Mesendoderm (in vitro differentiated cells): ENCODE measurements around the gene GET4.

ENCODE experiments used
- DNase-seq: peaks from one replicate; pipeline ENCODE4 v3.0.0; 2013
- H2AK5ac ChIP-seq: 2 replicates; pipeline ENCODE4 v1.6.1; 2013; ENCODE audit warnings: low read length, inconsistent platforms
- H2BK120ac ChIP-seq: 2 replicates; pipeline ENCODE4 v1.6.1; 2013; ENCODE audit warnings: low read depth, mild to moderate bottlenecking, low read length, moderate library complexity, mixed read lengths
- H2BK15ac ChIP-seq: replicated peaks from 2 replicates; pipeline ENCODE4 v1.6.1; 2013; ENCODE audit warnings: low read depth, mild to moderate bottlenecking, moderate library complexity
- H2BK5ac ChIP-seq: 2 replicates; pipeline ENCODE4 v1.6.1; 2013; ENCODE audit warnings: low read length, inconsistent platforms
- H3K18ac ChIP-seq: 2 replicates; pipeline ENCODE4 v1.6.1; 2013; ENCODE audit warnings: mild to moderate bottlenecking, low read length, mixed read lengths
- H3K23ac ChIP-seq: one replicate; pipeline ENCODE4 v1.6.1; 2013; ENCODE audit warnings: low read length
- H3K27ac ChIP-seq: 2 replicates; pipeline ENCODE4 v1.5.1; 2013; ENCODE audit warnings: low read depth, mild to moderate bottlenecking, inconsistent platforms, low read length, moderate library complexity
- H3K27me3 ChIP-seq: 2 replicates; pipeline ENCODE4 v1.6.1; 2013; ENCODE audit warnings: low read length, control low read depth, mild to moderate bottlenecking, inconsistent platforms; ENCODE audit not compliant: insufficient read depth, poor library complexity
- H3K36me3 ChIP-seq: 2 replicates; pipeline ENCODE4 v1.6.1; 2013; ENCODE audit warnings: low read length, inconsistent platforms; ENCODE audit not compliant: control insufficient read depth, insufficient read depth
- H3K4ac ChIP-seq: one replicate; pipeline ENCODE4 v1.6.1; 2013; ENCODE audit warnings: low read depth, mild to moderate bottlenecking, low read length, moderate library complexity
- H3K4me1 ChIP-seq: 2 replicates; pipeline ENCODE4 v1.6.1; 2013; ENCODE audit warnings: low read depth, low read length, inconsistent platforms; ENCODE audit not compliant: control insufficient read depth
- H3K4me2 ChIP-seq: 2 replicates; pipeline ENCODE4 v1.6.1; 2013; ENCODE audit warnings: low read length
- H3K4me3 ChIP-seq: 2 replicates; pipeline ENCODE4 v1.5.1; 2013; ENCODE audit warnings: mild to moderate bottlenecking, low read length
- H3K56ac ChIP-seq: one replicate; pipeline ENCODE4 v1.6.1; 2013; ENCODE audit warnings: low read length
- H3K79me1 ChIP-seq: 2 replicates; pipeline ENCODE4 v1.6.1; 2013; ENCODE audit warnings: low read length, inconsistent platforms
- H3K79me2 ChIP-seq: 2 replicates; pipeline ENCODE4 v1.6.1; 2013; ENCODE audit warnings: mild to moderate bottlenecking, low read length; ENCODE audit not compliant: control insufficient read depth, insufficient read depth
- H3K9ac ChIP-seq: 2 replicates; pipeline ENCODE4 v1.6.1; 2013; ENCODE audit warnings: low read length, inconsistent platforms
- H4K5ac ChIP-seq: one replicate; pipeline ENCODE4 v1.6.1; 2013; ENCODE audit warnings: low read length
- H4K8ac ChIP-seq: one replicate; pipeline ENCODE4 v1.6.1; 2013; ENCODE audit warnings: low read depth, mild to moderate bottlenecking, control low read depth, low read length, moderate library complexity
- WGBS: extraction: QIAGEN DNeasy Blood & Tissue Kit; methylation state at CpG from one replicate; pipeline ENCODE4 v1.1.7; 2013; ENCODE audit warnings: low lambda C conversion rate, missing lambda C conversion rate; ENCODE audit not compliant: insufficient coverage; ENCODE audit errors: extremely low coverage; 5-methylcytosine and 5-hydroxymethylcytosine counted together

GET4 gene

DNA sequence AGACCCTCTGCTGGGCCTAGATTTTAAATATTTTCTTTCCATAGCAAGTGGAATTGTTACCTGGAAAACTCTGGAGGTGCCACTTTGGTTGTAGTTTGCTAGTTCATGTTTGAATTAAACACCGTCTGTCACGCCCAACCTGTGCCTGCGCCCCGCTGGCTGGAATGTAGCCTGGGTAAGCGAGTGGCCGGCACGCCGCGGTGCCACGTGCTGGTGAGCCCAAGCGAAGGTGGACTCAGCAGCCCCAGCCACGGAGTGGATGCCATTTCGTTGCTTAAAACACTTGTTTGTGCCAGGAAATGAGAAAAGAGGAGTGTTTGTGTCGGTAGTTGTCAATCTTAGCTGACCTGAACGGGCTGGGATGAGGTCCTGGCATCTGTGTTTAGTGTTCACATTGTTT is 2.7 kb downstream of the GET4 start:
- peaks cover 22% of the 10 kb centered on the region for H3K79me1 ChIP-seq
- no peaks in the 10 kb centered on the region for H3K27me3 ChIP-seq
- no peak overlapping the region for H2BK5ac ChIP-seq
- peaks cover 5% of the 10 kb centered on the region for H3K4me1 ChIP-seq
- no peak overlapping the region for H3K18ac ChIP-seq
- no peak overlapping the region for H4K5ac ChIP-seq
- no peak overlapping the region for H3K23ac ChIP-seq
- no CpG with 5 or more reads among the region's 15 CpGs for WGBS
- H2BK15ac ChIP-seq, result no peak overlapping the region
- H2BK120ac ChIP-seq, result no peak overlapping the region
- no peak for DNase-seq
- no peaks in the 10 kb centered on the region for H3K36me3 ChIP-seq
- H3K9ac ChIP-seq, result no peak overlapping the region
- no peak overlapping the region for H3K4me3 ChIP-seq
- no peak overlapping the region for H3K56ac ChIP-seq
- no peak overlapping the region for H3K4me2 ChIP-seq
- no peak overlapping the region for H3K27ac ChIP-seq
- no peak overlapping the region for H3K4ac ChIP-seq
- no peak overlapping the region for H4K8ac ChIP-seq
- H3K79me2 ChIP-seq, result peaks cover 64% of the 10 kb centered on the region
- H2AK5ac ChIP-seq, result no peak overlapping the region

DNA sequence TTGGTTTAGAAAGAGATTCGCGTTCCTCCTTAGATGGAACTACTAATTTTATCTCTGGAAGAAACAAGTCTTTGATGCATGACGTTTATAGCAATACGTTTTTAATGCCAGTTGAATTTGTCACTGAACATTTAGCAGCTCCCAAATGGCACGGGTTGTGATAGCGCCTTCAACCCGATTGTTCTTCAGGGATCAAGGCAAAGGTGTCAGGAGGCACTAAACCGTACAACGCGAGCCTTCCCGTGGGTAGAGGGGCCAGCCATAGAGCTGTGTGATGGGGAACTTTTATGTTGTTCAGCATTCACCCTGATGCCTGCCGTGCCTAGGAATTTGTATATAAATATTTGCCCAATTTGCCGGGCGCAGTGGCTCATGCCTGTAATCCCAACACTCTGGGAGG is 3.4 kb downstream of the GET4 start:
- Histone ChIP-seq H3K79me2 (peaks cover 70% of the 10 kb centered on the region), H3K4me2 (no peak overlapping the region), H3K4me1 (peaks cover 5% of the 10 kb centered on the region), H3K36me3 (no peaks in the 10 kb centered on the region), H3K18ac (no peak overlapping the region), H2BK120ac (no peak overlapping the region), H2BK5ac (no peak overlapping the region), H2AK5ac (no peak overlapping the region), H4K5ac (no peak overlapping the region), H3K79me1 (peaks cover 25% of the 10 kb centered on the region), H3K23ac (no peak overlapping the region), H2BK15ac (no peak overlapping the region), H3K9ac (no peak overlapping the region), H3K27ac (no peak overlapping the region), H3K56ac (no peak overlapping the region), H3K4ac (no peak overlapping the region), H3K27me3 (no peaks in the 10 kb centered on the region), H4K8ac (no peak overlapping the region), H3K4me3 (no peak overlapping the region)
- DNase-seq, result no peak
- no CpG with 5 or more reads among the region's 14 CpGs for WGBS

DNA sequence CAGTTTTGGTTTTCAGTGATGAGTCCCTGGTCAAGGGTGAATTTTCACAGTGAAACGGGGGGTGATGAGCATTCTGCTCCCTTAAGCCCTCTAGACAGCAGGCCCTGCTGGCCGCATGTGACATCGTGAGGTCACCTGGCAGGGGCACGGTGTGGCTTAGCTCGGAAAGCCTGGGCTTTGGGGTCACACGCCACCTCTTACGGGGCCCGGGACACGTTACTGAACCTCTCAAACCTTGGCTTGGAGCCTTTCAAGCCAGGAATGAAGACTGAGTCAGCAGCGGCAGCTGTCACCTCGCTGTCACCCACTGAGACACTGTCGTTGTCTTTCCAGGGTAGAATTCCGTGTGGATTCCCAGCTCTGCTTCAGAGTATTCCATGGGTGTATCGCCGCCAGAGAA is 4.1 kb downstream of the GET4 start:
- Histone ChIP-seq H2BK5ac (no peak overlapping the region), H3K4me3 (no peak overlapping the region), H3K27me3 (no peaks in the 10 kb centered on the region), H4K8ac (no peak overlapping the region), H3K9ac (no peak overlapping the region), H2BK120ac (no peak overlapping the region), H3K27ac (no peak overlapping the region), H2AK5ac (no peak overlapping the region), H3K79me1 (peaks cover 28% of the 10 kb centered on the region), H3K4me2 (no peak overlapping the region), H3K36me3 (no peaks in the 10 kb centered on the region), H2BK15ac (no peak overlapping the region), H3K18ac (no peak overlapping the region), H3K4ac (no peak overlapping the region), H4K5ac (no peak overlapping the region), H3K79me2 (peaks cover 77% of the 10 kb centered on the region), H3K23ac (no peak overlapping the region), H3K4me1 (peaks cover 4% of the 10 kb centered on the region), H3K56ac (no peak overlapping the region)
- no CpG with 5 or more reads among the region's 15 CpGs for WGBS
- DNase-seq, result no peak

DNA sequence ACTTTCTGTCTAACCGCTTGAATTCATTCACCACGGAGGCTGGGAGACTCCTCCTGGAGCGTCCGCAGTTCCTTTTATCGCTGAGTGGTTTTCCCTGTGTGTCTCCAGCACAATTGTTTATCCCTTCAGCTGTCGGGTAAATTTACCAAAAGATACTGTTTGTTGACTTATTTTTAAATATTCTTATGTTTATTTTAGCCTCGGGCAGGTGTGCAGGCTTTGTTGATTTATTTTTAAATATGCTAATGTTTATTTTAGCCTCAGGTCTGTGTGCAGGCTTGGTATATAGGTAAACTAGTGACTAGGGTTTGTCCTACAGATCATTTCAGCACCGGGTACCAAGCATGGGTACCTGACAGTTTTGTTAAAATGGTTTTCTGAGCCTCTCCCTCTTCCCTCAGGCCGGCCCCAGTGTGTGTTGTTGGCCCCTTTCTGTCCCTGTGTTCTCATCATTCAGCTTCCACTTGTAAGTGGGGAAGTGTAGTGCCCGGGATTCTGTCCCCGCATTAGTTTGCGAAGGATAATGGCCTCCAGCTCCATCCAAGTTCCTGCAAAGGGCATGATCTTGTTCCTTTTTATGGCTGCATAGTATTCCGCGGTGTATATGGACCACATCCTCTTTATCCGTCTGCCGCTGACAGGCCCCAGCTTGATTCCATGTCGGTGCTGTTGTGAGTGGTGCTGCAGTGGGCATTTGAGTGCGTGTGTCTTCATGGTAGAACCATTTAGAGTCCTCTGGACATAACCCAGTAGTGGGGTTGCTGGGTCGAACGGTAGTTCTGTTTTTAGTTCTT is 5.3 kb downstream of the GET4 start:
- no peak overlapping the region for H2BK120ac ChIP-seq
- no peak overlapping the region for H3K9ac ChIP-seq
- no peak overlapping the region for H2AK5ac ChIP-seq
- no peak overlapping the region for H3K56ac ChIP-seq
- no peak overlapping the region for H3K4me3 ChIP-seq
- H2BK5ac ChIP-seq, result no peak overlapping the region
- no peaks in the 10 kb centered on the region for H3K27me3 ChIP-seq
- H3K4ac ChIP-seq, result no peak overlapping the region
- DNase-seq, result no peak
- no peak overlapping the region for H3K23ac ChIP-seq
- H3K79me1 ChIP-seq, result peaks cover 36% of the 10 kb centered on the region
- no peak overlapping the region for H3K27ac ChIP-seq
- H3K18ac ChIP-seq, result no peak overlapping the region
- H3K79me2 ChIP-seq, result peaks cover 88% of the 10 kb centered on the region
- H3K4me2 ChIP-seq, result no peak overlapping the region
- no peak overlapping the region for H4K5ac ChIP-seq
- H2BK15ac ChIP-seq, result no peak overlapping the region
- WGBS, result no CpG with 5 or more reads among the region's 20 CpGs
- H4K8ac ChIP-seq, result no peak overlapping the region
- no peaks in the 10 kb centered on the region for H3K36me3 ChIP-seq
- peaks cover 3% of the 10 kb centered on the region for H3K4me1 ChIP-seq

DNA sequence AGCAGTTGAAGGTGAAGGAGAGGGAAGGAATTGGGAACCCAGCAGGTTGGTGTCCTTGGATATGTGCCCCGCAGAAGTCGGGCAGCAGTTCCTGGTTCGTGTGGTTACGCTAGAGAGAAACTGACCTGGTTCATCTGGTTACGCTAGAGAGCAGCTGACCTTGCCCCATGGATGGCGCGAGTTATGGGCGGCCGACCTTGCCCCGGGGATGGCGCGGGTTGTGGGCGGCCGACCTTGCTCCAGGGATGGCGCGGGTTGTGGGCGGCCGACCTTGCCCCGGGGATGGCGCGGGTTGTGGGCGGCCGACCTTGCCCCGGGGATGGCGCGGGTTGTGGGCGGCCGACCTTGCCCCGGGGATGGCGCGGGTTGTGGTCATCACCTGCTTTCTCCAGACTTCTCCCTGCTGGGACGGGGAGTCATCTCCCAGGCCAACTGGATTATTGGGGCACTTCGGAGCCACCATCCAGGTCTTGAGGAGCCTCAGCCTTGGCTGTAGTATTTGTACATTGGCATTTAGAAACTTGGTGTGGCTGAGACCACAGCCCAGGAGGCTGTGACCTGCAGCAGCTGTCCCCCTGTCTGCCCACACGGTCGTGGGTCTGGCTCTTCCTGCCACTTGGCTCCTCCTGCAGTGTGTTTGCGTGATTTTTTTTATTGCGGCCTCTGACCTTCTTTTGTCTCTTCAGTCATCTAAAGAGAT is 6.1 kb downstream of the GET4 start:
- H3K27me3 ChIP-seq, result no peaks in the 10 kb centered on the region
- H3K27ac ChIP-seq, result no peak overlapping the region
- no peak overlapping the region for H2BK15ac ChIP-seq
- no peak for DNase-seq
- no peak overlapping the region for H4K5ac ChIP-seq
- no peak overlapping the region for H3K9ac ChIP-seq
- H3K23ac ChIP-seq, result no peak overlapping the region
- no peak overlapping the region for H3K18ac ChIP-seq
- H2AK5ac ChIP-seq, result no peak overlapping the region
- no peak overlapping the region for H3K56ac ChIP-seq
- H3K4me3 ChIP-seq, result no peak overlapping the region
- no peak overlapping the region for H2BK120ac ChIP-seq
- peaks cover 91% of the 10 kb centered on the region for H3K79me2 ChIP-seq
- WGBS, result no CpG with 5 or more reads among the region's 37 CpGs
- H3K36me3 ChIP-seq, result no peaks in the 10 kb centered on the region
- H4K8ac ChIP-seq, result no peak overlapping the region
- no peak overlapping the region for H3K4ac ChIP-seq
- no peak overlapping the region for H2BK5ac ChIP-seq
- peaks cover 39% of the 10 kb centered on the region for H3K79me1 ChIP-seq
- peaks cover 3% of the 10 kb centered on the region for H3K4me1 ChIP-seq
- no peak overlapping the region for H3K4me2 ChIP-seq
